HTERT RPE-1 (cell line): Measurements from ENCODE around the gene OR13J1.

ENCODE experiments used
- in situ Hi-C: fragments of 300-500 bp; cut with MboI; formaldehyde crosslinking; loops from 4 replicates; pipeline ENCODE4 v1.14.3; 2020; ENCODE audit warnings: low sequenced_read_pairs

The OR13J1 gene

GRCh38 chr9:35859990-35860339 lies 10.2 kb downstream of the OR13J1 start:
- in situ Hi-C loops = no loop called here

GRCh38 chr9:35859310-35859989 lies 10.8 kb downstream of the OR13J1 start:
- in situ Hi-C loops = no loop called here

- in situ Hi-C loops = no loop called here
These were observed 11.7 kb downstream of the OR13J1 start for GRCh38 chr9:35858458-35858857.

GRCh38 chr9:35856882-35857281 lies 13.3 kb downstream of the OR13J1 start:
- in situ Hi-C loops = no loop called here

GRCh38 chr9:35856206-35856605 lies 14.0 kb downstream of the OR13J1 start:
- in situ Hi-C loops = no loop called here

GRCh38 chr9:35854091-35854762 lies 16.0 kb downstream of the OR13J1 start:
- in situ Hi-C loops = no loop called here

GRCh38 chr9:35852876-35853865 lies 17.0 kb downstream of the OR13J1 start:
- in situ Hi-C loops = no loop called here

- in situ Hi-C loops = no loop called here
These were observed 17.9 kb downstream of the OR13J1 start for GRCh38 chr9:35852267-35852815.

GRCh38 chr9:35847792-35848572 lies 22.2 kb downstream of the OR13J1 start:
- in situ Hi-C loops = no loop called here

GRCh38 chr9:35845824-35846771 lies 24.1 kb downstream of the OR13J1 start:
- in situ Hi-C loops = no loop called here

- in situ Hi-C loops = no loop called here
These were observed 25.5 kb downstream of the OR13J1 start for GRCh38 chr9:35844628-35845270.

- in situ Hi-C loops = no loop called here
These were observed 27.4 kb downstream of the OR13J1 start for GRCh38 chr9:35842795-35843194.

GRCh38 chr9:35842020-35842745 lies 28.0 kb downstream of the OR13J1 start:
- in situ Hi-C loops = no loop called here

- in situ Hi-C loops = no loop called here
These were observed 28.6 kb downstream of the OR13J1 start for GRCh38 chr9:35841645-35841900.

- in situ Hi-C loops = no loop called here
These were observed 29.1 kb downstream of the OR13J1 start for GRCh38 chr9:35840881-35841644.

- in situ Hi-C loops = no loop called here
These were observed 30.3 kb downstream of the OR13J1 start for GRCh38 chr9:35839926-35840325.

GRCh38 chr9:35836595-35836994 lies 33.6 kb downstream of the OR13J1 start:
- in situ Hi-C loops = no loop called here

- in situ Hi-C loops = no loop called here
These were observed 34.4 kb downstream of the OR13J1 start for GRCh38 chr9:35835766-35836165.
